ENCODE data around the gene TUBB4B. TPM values are rescaled to one million over a fixed set of nuclear protein-coding genes. Genes with fewer than 3 reads are reported as not detected.
A peak's percentile ranks its signal among the peaks of the same experiment; 100 is the strongest.

TUBB4B gene
- total RNA-seq, 4 donors from 2014 or later: 174 to 409 (median 322) TPM

DNA sequence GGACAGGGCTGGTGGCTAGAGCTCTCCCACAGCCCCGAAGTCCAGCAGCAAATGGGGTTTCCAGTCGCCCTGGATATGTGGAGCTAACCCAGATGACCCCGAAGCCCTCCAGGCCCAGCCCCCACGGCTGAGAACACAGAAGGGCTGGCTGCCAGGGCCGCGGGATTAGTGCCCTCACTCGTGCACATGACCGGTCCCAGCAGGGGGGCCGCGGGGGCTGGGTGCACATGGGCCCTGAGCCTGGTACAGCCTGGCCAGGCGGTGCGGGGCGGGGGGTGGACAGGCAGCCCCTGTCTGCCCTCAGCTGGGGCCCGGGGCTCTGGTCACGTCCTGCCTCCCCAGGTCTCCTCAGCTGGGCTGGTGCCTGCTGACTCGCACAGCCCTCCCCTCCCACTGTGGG is 46.7 kb upstream of the TUBB4B start:
- DNase-seq: no peak
- peaks cover 0 to 31% (median 0%) of the 10 kb centered on the region in 3 donors for H3K36me3 ChIP-seq
- H3K27ac ChIP-seq: peak overlapping the region in 3 of 4 donors; percentile 85 to 98 (median 92)
- H3K4me1 ChIP-seq: peaks cover 5 to 68% (median 8%) of the 10 kb centered on the region in 4 donors
- H3K9me3 ChIP-seq: no peaks in the 10 kb centered on the region
- TF ChIP-seq, protein P1, sequence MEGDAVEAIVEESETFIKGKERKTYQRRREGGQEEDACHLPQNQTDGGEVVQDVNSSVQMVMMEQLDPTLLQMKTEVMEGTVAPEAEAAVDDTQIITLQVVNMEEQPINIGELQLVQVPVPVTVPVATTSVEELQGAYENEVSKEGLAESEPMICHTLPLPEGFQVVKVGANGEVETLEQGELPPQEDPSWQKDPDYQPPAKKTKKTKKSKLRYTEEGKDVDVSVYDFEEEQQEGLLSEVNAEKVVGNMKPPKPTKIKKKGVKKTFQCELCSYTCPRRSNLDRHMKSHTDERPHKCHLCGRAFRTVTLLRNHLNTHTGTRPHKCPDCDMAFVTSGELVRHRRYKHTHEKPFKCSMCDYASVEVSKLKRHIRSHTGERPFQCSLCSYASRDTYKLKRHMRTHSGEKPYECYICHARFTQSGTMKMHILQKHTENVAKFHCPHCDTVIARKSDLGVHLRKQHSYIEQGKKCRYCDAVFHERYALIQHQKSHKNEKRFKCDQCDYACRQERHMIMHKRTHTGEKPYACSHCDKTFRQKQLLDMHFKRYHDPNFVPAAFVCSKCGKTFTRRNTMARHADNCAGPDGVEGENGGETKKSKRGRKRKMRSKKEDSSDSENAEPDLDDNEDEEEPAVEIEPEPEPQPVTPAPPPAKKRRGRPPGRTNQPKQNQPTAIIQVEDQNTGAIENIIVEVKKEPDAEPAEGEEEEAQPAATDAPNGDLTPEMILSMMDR (IDR thresholded peaks at IDR 0.05): no peak
- no peak for TF ChIP-seq POLR2A (IDR thresholded peaks at IDR 0.05)
- peak overlapping the region in 2 of 4 donors; percentile 74 to 96 for H3K4me3 ChIP-seq
- no peaks in the 10 kb centered on the region for H3K27me3 ChIP-seq

DNA sequence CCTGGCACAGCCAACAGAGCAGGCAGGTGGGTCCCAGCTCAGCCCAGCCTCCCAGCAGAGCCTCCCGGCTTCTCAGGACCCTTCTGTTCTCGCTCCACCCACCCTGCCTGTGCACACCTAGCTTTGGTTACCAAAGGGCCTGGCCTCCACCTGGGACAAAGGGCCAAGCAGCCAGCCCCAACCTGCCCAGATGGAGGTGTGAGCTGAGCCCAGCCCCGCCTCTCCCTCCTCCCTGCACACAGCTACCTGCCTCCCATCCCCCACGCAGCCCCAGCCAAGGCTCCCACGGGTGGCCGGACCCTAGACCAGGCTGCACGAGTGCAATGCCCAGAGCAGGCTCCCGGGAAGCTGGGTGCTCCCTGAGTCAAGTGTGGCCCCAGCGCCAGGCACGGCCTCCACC is 46.2 kb upstream of the TUBB4B start:
- TF ChIP-seq POLR2A (IDR thresholded peaks at IDR 0.05): peak in 1 of 2 donors; percentile 5
- TF ChIP-seq, protein P1 (IDR thresholded peaks at IDR 0.05): no peak
- peak overlapping the region in 2 of 4 donors; percentile 74 to 96 for H3K4me3 ChIP-seq
- H3K36me3 ChIP-seq: peaks cover 0 to 31% (median 0%) of the 10 kb centered on the region in 3 donors
- H3K4me1 ChIP-seq: peaks cover under 1 to 67% (median 8%) of the 10 kb centered on the region in 4 donors
- H3K9me3 ChIP-seq: no peaks in the 10 kb centered on the region
- DNase-seq: peak in 2 of 3 donors; percentile 72 to 81
- no peaks in the 10 kb centered on the region for H3K27me3 ChIP-seq
- H3K27ac ChIP-seq: peak overlapping the region in 3 of 4 donors; percentile 85 to 98 (median 92)

DNA sequence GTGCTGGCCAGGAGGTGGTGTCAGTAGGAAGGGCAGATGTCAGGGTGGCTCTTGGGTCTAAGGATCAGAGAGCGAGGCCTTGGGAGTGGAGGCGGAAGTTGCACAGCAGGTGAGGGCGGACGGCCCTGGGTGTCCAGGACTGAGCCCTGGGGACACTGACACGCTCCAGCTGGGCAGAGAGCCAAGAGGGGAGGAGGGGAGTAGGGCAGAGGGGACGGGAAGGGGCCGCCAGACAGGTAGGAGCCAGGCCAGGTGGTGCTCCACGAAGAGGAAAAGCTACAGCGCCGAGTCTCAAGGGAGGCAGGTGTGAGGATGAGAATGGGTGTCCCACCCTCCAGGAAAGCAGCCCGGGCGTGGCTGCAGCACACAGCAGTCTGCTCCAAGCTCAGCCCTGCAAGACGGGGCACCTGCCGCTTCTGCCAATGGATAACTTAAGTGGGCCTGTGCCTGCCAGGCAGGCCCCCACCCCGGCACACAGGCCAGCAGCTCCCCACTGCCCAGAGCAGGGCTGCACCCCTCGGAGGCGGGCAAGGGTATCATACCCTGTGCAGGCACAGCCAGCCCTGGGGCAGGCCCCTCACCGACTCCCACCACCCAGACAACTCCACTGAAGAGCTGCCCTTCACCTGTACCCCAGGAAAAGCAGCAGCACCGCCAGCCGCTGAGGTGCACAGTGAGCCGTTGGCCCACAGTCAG is 45.4 kb upstream of the TUBB4B start:
- DNase-seq: peak in 2 of 3 donors; percentile 83 to 92
- TF ChIP-seq, protein P1 (IDR thresholded peaks at IDR 0.05): peak in 2 of 6 experiments; percentile 18 to 30
- peak; percentile 49 to 64 for TF ChIP-seq POLR2A (IDR thresholded peaks at IDR 0.05)
- Histone ChIP-seq H3K27ac (peak overlapping the region in 3 of 4 donors; percentile 85 to 98 (median 92)), H3K4me1 (peaks cover 0 to 60% (median 5%) of the 10 kb centered on the region in 4 donors), H3K9me3 (no peaks in the 10 kb centered on the region), H3K36me3 (peaks cover 0 to 26% (median 0%) of the 10 kb centered on the region in 3 donors), H3K27me3 (no peaks in the 10 kb centered on the region), H3K4me3 (peak overlapping the region in 2 of 4 donors; percentile 74 to 96)

DNA sequence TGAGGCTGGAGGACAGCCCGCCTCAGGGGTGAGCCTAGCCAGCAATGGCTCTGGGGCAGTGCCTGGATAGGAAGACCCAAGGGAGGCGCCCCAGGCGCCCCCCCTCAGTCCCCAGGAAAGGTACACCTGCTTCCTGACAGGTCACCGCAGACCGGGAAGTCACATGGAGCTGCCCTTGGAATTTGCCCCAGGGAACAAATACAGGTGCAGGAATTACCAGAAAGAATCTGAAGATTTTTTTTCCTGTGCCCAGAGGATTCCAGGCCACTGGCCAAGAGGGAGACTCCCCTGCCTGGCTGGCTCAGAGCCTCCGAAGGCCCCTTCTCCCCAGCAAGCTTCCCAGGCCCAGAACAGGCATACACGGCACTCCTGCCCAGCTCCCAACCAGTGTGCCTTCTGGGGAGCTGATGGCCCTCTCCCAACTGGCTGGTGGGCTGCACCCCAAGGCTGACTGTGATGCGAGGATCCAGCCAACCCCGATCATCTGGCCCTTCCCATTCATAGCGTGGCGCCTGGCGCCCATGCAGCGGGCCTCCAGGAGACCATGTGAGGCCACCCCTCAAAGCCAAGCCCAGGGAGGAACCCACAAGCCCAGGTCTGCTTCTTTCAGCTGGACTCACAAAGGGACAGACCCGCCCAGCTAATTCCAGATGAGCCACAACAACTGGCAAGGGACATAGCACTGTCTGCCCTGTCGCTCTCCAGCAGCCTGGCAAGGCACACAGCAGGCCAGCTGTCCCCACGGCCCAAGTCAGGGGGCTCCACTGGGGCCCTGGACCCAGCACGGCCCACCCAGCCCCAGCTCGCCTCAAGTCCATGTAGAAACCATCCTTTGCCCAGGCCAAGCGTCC is 42.8 kb upstream of the TUBB4B start:
- Histone ChIP-seq H3K4me1 (peaks cover 0 to 63% (median 13%) of the 10 kb centered on the region in 4 donors), H3K27ac (peak overlapping the region in 3 of 4 donors; percentile 85 to 98 (median 92))

DNA sequence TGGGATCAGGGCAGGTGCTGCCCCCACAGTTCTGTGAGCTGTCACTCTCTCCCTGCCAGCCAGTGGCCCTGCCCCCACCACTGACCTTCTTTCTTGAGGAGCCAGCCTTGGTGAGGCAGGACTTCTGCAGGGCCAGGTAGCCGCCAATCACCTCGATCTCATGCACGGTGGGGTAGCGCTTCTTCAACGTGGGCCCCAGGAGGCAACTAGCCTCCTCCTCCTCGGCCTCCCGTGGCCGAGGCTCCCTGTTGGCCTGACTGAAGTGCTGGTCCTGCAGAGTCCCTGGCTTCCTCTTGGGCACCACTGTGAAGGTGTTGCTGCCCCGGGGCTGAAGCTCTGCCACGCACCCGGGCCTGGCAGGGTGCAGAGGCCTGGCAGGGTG is 42.2 kb upstream of the TUBB4B start:
- Histone ChIP-seq H3K36me3 (no peaks in the 10 kb centered on the region), H3K27me3 (no peaks in the 10 kb centered on the region), H3K4me3 (peak overlapping the region; percentile 43 to 96 (median 83)), H3K27ac (peak overlapping the region in 3 of 4 donors; percentile 85 to 98 (median 92)), H3K4me1 (peaks cover 0 to 68% (median 15%) of the 10 kb centered on the region in 4 donors), H3K9me3 (no peaks in the 10 kb centered on the region)
- no peak for TF ChIP-seq POLR2A (IDR thresholded peaks at IDR 0.05)
- TF ChIP-seq, protein P1 (IDR thresholded peaks at IDR 0.05): no peak
- DNase-seq: peak in 1 of 3 donors; percentile 70

More for the DNA sequence above, 42.8 kb upstream of the TUBB4B start:
- peak overlapping the region in 3 of 4 donors; percentile 43 to 96 (median 74) for H3K4me3 ChIP-seq
- DNase-seq: peak in 2 of 3 donors; percentile 85 to 86
- peak; percentile 57 to 79 for TF ChIP-seq POLR2A (IDR thresholded peaks at IDR 0.05)
- TF ChIP-seq, protein P1 (IDR thresholded peaks at IDR 0.05): no peak
- H3K27me3 ChIP-seq: no peaks in the 10 kb centered on the region
- H3K9me3 ChIP-seq: no peaks in the 10 kb centered on the region
- no peaks in the 10 kb centered on the region for H3K36me3 ChIP-seq

Data from Peyer's patch (tissue), 4 donors.